ENCODE measurements around the gene SIRPB1.
"Not testable (repeated sequence)": the region's sequence is repeated elsewhere in the genome, so short reads cannot be mapped to it uniquely, and the experiment has no call there.

Gene SIRPB1

DNA sequence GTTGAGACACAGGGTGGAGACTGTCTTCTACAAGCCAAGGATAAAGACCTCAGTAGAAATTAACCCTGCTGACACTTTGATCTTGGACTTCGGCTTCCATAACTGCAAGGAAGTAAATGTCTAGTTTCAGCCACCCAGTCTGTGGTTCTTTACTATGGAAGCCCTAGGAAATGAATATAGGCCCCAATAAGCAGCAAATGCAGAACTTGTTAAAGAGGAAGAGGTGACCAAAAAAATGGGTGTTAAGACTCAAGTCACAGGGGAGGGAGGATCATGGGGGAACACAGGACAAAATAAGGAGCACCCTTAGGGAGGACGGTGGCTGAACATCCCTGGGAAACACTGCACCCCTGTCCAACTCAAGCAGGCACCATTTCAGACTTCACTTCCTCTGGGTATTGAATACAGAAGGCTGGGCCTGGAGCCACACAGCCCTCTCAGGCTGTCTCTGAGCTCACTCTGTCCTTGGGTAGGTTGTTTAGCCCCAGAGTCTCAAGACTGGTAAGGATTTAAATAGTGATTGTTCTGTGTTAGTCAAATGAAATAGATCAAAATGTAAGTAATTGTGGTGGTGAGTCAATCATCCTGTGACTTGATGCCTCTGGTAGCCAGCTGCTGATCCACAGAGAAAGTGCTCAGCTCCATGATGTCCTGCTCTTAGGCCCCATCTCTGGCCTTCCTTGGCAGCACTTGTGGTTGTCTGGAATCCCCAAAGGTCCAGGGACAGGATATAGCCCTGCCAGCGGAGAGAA, 31.9 kb downstream of the SIRPB1 start:
- DNase-seq = no peak

DNA sequence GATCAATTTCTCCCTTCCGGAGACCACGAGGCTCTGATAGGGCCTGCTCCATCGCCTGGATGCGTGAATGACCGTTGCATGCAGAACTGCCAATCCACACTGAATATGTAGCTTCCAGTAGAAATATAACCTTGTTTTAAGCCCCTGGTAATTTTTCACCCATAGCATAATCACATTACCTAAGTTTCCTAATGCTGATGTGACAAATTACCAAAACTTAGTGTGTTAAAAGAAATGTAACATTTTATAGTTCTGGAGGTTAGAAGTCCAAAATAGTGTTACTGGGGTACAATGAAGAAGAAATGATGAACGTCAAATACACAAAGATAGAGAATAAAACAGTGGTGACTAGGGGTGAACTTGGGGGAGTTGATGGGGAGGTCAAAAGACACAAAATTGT, 40.3 kb downstream of the SIRPB1 start:
- DNase-seq = no peak

DNA sequence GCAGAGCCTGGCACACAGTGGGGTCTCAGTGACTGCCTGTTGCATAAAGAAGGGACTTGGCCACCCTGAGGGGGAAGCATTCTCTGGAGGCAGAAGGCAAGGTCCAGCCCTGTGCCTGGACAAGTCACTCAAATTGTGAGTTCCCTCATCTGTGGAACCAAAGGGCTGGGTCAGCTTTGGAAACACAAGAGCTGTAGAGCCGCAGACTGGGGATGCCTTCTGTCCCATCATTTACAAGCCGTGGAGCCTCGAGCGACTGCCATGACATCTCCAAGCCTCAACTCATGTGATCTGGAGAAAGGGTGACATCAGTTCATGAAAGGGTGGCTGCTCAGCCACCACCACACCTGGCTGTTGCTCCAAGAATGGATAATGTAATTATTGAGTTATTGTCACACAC, 41.9 kb downstream of the SIRPB1 start:
- DNase-seq = no peak

DNA sequence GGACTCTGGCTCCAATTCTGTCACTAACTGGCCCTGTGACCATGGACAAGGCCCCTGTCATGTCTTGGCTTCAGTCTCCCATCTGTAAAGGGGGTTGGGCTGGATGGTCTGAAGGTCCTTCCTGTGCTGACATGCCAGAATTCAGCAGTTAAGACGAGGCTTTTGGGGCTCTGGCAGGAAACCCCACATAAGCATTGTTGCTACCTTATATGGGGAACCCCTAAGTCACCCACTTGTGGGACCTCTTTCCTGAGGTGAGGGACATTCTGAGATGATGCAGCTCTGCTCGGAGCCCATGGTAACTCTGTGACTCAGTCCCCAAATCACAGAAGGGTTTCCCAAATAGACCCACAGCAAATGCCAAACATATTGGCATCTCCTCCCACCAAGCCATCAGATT, 42.5 kb downstream of the SIRPB1 start:
- DNase-seq = not testable (repeated sequence)

DNA sequence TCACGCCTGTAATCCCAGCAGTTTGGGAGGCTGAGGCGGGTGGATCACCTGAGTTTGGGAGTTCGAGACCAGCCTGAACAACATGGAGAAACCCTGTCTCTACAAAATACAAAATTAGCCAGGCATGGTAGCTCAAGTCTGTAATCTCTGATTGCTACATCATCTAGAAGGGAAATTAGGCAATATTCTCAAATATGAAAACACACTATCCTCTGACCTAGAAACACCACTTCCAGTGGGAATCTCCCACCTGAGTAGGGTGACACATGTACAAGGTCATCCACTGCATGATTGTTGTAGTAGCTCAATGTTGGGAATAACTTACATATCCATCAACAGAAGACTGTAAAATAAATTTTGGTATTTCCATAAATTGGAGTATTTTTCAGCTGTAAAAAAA, 43.2 kb downstream of the SIRPB1 start:
- no peak for DNase-seq

DNA sequence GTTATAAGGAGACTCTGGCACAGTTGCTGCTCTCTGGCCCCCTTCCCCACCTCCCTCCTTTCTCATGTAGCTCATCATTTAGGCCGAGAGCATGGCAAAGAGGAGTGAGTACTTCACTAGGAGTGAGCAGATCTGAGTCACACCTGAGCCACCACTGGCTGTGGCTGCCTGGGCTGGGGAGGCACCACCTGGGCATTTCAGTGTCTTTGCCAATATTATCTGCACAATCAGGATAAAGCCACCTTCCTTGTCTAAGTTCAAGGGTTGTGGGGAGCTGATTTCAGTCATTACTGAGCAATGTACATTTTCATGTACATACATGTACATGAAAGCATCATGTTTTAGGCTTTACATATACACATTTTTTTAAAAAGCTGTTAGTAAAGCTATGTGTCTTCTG, 43.8 kb downstream of the SIRPB1 start:
- DNase-seq = not testable (repeated sequence)

DNA sequence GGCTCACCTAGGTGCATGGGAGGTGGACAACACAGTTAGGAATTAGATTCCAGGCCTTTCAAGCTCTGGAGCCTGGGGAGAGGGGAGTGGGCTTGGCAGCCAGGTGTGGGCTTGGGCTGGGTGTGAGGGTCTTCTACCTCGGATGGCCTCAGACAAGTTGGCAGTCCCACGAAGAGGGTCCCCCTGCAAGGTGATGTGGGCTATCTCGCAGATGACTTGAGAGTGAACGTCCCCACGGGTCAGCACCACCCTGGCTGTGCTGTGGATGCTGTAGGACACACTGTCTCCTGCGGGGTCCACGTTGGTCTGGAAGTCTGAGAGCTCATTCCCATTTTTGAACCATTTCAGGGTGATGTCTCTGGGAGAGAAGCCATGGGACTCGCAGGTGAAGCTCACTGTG, 48.2 kb downstream of the SIRPB1 start:
- not testable (repeated sequence) for DNase-seq
